T-helper 1 cell treated with Interleukin-12 subunit alpha and Interleukin-12 subunit beta and Interleukin-4 antibody, amounts not matched to agents 30 μg/mL and 1 μg/mL, for 36 hours (primary cell): ENCODE measurements around the gene SNRPA1.
A peak's percentile ranks its signal among the peaks of the same experiment; 100 is the strongest.

Source experiments
- H3K27ac Mint-ChIP-seq: one replicate; pipeline ENCODE4 v1.8.0; 2021; ENCODE audit warnings: mild to moderate bottlenecking, mixed read lengths
- H3K27me3 Mint-ChIP-seq: one replicate; pipeline ENCODE4 v1.8.0; 2021; ENCODE audit warnings: low read depth, mixed read lengths
- H3K36me3 Mint-ChIP-seq: one replicate; pipeline ENCODE4 v1.8.0; 2021; ENCODE audit warnings: low read depth, mixed read lengths
- H3K4me1 Mint-ChIP-seq: one replicate; pipeline ENCODE4 v1.8.0; 2021; ENCODE audit warnings: low read depth, mixed read lengths
- H3K4me3 Mint-ChIP-seq: one replicate; pipeline ENCODE4 v1.8.0; 2021; ENCODE audit warnings: mild to moderate bottlenecking, moderate library complexity, mixed read lengths
- H3K9me3 Mint-ChIP-seq: one replicate; pipeline ENCODE4 v1.8.0; 2021; ENCODE audit warnings: mixed read lengths

SNRPA1 gene

GRCh38 chr15:101266034-101266433, 29.0 kb downstream of the SNRPA1 start:
- peaks cover 12% of the 10 kb centered on the region for H3K36me3 Mint-ChIP-seq
- no peak overlapping the region for H3K4me3 Mint-ChIP-seq
- no peak overlapping the region for H3K27ac Mint-ChIP-seq
- no peaks in the 10 kb centered on the region for H3K27me3 Mint-ChIP-seq
- H3K4me1 Mint-ChIP-seq = peaks cover 6% of the 10 kb centered on the region
- H3K9me3 Mint-ChIP-seq = no peaks in the 10 kb centered on the region

DNA sequence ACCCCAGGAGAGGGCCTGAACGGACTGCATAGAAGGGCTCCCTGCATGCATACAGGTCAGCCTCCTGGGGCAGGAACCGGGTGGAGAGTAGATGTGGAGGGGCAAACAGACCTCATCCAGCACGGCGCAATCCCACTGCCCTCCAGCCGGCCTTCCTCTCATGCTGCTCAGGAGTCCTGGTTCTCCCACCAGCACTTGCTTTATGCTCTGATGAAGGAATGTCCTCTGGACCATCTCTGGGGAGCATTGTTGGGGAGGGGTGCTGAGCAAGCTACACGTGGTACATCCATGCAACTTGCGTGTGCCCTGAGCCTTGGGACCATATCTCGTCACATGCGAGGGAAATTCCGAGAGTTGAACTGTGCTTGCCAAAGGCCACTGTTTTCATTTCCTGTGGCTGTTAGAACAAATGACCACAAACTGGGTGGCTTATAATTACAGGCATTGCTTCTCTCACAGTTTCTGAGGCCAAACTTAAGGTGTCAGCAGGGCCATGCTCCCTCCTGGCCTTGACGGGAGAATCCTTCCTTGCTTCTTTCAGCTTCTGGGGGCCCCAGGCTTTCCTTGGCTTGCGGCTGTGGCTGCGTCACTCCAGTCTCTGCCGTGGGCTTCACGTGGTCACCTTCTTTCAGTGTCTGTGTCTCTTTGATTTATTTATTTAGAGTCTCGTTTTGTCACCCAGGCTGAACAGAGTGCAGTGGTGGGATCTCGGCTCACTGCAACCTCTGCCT, 30.0 kb downstream of the SNRPA1 start:
- Mint-ChIP-seq H3K4me1 (peaks cover 6% of the 10 kb centered on the region), H3K9me3 (no peaks in the 10 kb centered on the region), H3K36me3 (peaks cover 9% of the 10 kb centered on the region), H3K27ac (no peak overlapping the region), H3K27me3 (peaks cover 2% of the 10 kb centered on the region), H3K4me3 (no peak overlapping the region)

GRCh38 chr15:101264011-101264410, 31.0 kb downstream of the SNRPA1 start:
- Mint-ChIP-seq H3K9me3 (no peaks in the 10 kb centered on the region), H3K27me3 (peaks cover 10% of the 10 kb centered on the region), H3K36me3 (peaks cover 2% of the 10 kb centered on the region), H3K4me3 (no peak overlapping the region), H3K27ac (peak overlapping the region; percentile 0), H3K4me1 (peaks cover 6% of the 10 kb centered on the region)

DNA sequence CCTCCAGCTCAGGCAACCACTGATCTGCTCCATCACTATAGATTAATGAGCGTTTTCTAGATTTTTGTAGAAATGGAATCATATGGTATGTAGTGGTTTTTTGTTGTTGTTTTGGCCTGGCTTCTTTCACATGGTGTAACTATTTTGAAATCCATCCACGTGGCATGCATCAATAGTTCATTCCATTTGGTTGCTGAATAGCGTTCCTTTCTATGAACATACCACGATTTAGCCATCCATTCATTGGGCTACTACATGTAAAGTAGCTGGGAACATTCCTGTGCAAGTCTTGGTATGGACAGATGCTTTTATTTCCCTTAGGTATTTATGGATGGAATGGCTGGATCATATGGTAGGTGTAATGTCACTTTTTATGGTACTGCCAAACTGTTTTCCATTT, 32.5 kb downstream of the SNRPA1 start:
- H3K36me3 Mint-ChIP-seq = no peaks in the 10 kb centered on the region

GRCh38 chr15:101258238-101259144, 36.6 kb downstream of the SNRPA1 start:
- Mint-ChIP-seq H3K36me3 (no peaks in the 10 kb centered on the region), H3K27ac (no peak overlapping the region), H3K27me3 (peaks cover 16% of the 10 kb centered on the region), H3K4me3 (no peak overlapping the region), H3K9me3 (no peaks in the 10 kb centered on the region), H3K4me1 (peaks cover 15% of the 10 kb centered on the region)

More for the DNA sequence above, 32.5 kb downstream of the SNRPA1 start:
- no peak overlapping the region for H3K27ac Mint-ChIP-seq
- peaks cover 16% of the 10 kb centered on the region for H3K27me3 Mint-ChIP-seq
- no peaks in the 10 kb centered on the region for H3K9me3 Mint-ChIP-seq
- peaks cover 8% of the 10 kb centered on the region for H3K4me1 Mint-ChIP-seq
- H3K4me3 Mint-ChIP-seq = no peak overlapping the region

- Mint-ChIP-seq H3K27ac (no peak overlapping the region), H3K27me3 (peaks cover 16% of the 10 kb centered on the region), H3K4me3 (no peak overlapping the region), H3K36me3 (no peaks in the 10 kb centered on the region), H3K4me1 (peaks cover 24% of the 10 kb centered on the region), H3K9me3 (no peaks in the 10 kb centered on the region)
Measured at GRCh38 chr15:101256757-101257156, 38.3 kb downstream of the SNRPA1 start.

- Mint-ChIP-seq H3K4me3 (no peak overlapping the region), H3K27ac (no peak overlapping the region)
Measured at GRCh38 chr15:101255615-101256241, 39.3 kb downstream of the SNRPA1 start.

DNA sequence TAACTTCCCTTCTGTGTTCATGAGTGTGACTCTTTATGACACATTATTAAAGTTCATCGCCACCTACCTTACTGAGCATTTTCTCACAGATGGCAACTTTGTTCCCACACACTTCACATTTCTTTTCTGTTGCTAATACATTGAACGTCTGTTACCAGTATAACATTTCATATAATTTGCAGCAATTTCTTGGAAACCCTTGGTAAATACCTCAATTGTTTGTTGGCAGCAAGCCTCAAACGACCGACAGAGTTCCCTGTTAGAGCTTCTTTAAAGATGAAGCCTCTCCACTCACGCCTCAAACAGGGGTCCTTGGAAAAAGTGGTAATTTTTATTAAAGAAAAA, 40.0 kb downstream of the SNRPA1 start:
- peaks cover 31% of the 10 kb centered on the region for H3K4me1 Mint-ChIP-seq

More at GRCh38 chr15:101255615-101256241, 39.3 kb downstream of the SNRPA1 start:
- Mint-ChIP-seq H3K27me3 (peaks cover 16% of the 10 kb centered on the region), H3K9me3 (no peaks in the 10 kb centered on the region), H3K4me1 (peaks cover 24% of the 10 kb centered on the region), H3K36me3 (no peaks in the 10 kb centered on the region)

DNA sequence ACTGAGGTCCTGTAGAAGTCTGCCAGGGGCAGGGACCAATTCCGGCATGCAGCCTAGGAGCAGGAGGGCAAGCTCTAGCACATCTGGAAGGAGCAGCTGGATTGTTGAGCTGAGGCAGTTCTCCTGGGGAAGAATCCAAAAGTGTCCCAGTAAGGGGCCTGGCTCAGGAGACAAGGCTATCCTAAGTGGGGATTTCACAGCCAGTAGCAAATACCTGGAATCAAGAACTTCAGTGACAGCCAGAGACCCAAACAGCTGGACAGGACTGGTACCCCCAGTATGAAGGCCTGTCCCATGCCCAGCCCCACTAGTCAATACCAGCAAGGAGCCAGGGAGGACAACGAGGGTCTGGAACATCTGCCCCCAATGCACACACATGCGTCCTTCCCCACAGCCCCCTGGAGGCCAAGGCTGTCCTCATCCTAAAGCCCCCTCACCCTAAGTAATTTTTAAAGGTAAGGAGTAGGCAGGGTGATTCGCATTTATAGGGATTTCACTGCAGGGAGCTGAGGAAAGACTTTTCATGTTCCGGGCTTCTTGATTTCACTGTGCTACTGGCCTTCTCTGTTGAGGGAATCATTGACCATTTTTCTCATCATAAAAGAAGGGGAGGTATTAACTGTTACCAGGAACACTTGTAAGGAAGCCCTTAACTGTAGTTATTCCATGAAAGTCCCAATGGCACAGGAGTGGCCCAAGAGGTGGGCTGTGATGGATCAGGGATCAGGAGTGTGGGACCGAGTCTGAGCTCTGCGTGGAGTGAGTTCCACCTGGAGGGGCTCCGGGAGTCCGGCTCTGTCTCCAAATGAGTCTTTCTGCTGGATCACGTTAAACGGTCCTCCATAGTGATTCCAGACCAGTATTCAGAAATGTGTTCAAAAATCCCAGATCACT, 40.6 kb downstream of the SNRPA1 start:
- Mint-ChIP-seq H3K27me3 (peaks cover 10% of the 10 kb centered on the region), H3K4me3 (no peak overlapping the region), H3K4me1 (peaks cover 37% of the 10 kb centered on the region), H3K9me3 (no peaks in the 10 kb centered on the region), H3K36me3 (peaks cover 6% of the 10 kb centered on the region), H3K27ac (no peak overlapping the region)

More for the DNA sequence above, 40.0 kb downstream of the SNRPA1 start:
- Mint-ChIP-seq H3K27ac (no peak overlapping the region), H3K4me3 (no peak overlapping the region), H3K9me3 (no peaks in the 10 kb centered on the region), H3K27me3 (peaks cover 14% of the 10 kb centered on the region), H3K36me3 (peaks cover 4% of the 10 kb centered on the region)

DNA sequence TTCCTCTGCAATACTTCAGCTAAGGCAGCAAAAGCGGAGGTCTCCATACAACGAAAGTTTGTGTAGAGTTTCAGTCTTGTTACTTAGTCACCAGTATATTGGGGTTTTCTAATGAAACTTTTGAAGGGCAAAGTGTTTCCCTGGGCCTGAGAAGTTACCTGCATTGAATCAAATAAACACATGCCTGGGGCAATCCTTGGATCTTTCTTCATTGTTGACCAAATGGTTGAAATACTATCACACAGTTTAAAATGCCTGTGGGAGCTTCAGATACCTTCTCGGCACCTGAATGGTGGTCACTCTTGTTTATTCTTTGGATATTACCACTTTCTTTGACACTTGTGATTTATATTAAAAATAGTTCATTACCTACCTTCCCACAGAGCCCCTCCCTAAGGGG, 42.2 kb downstream of the SNRPA1 start:
- peak overlapping the region; percentile 94 for H3K27ac Mint-ChIP-seq
- H3K27me3 Mint-ChIP-seq = no peaks in the 10 kb centered on the region
- H3K36me3 Mint-ChIP-seq = peaks cover 6% of the 10 kb centered on the region
- peaks cover 47% of the 10 kb centered on the region for H3K4me1 Mint-ChIP-seq
- peak overlapping the region; percentile 96 for H3K4me3 Mint-ChIP-seq
- no peaks in the 10 kb centered on the region for H3K9me3 Mint-ChIP-seq

- Mint-ChIP-seq H3K27me3 (no peaks in the 10 kb centered on the region), H3K36me3 (peaks cover 13% of the 10 kb centered on the region), H3K27ac (peak within 1 kb of the TSS; percentile 94), H3K9me3 (no peaks in the 10 kb centered on the region), H3K4me3 (peak within 1 kb of the TSS; percentile 96), H3K4me1 (peaks cover 54% of the 10 kb centered on the region)
Measured at GRCh38 chr15:101251830-101252820, 42.9 kb downstream of the SNRPA1 start, which contains the start of gene CHSY1. Gene CHSY1, minus strand, starts transcription at chr15:101252048. Its CDS starts 592 bp downstream, at chr15:101251456.

GRCh38 chr15:101250873-101251829, 43.9 kb downstream of the SNRPA1 start:
- peak overlapping the region; percentile 87 for H3K27ac Mint-ChIP-seq
- peak overlapping the region; percentile 84 for H3K4me3 Mint-ChIP-seq
- H3K27me3 Mint-ChIP-seq = no peaks in the 10 kb centered on the region
- no peaks in the 10 kb centered on the region for H3K9me3 Mint-ChIP-seq
- peaks cover 60% of the 10 kb centered on the region for H3K4me1 Mint-ChIP-seq
- peaks cover 16% of the 10 kb centered on the region for H3K36me3 Mint-ChIP-seq
